GM19023 (cell line): ENCODE data around the gene RALGPS1.
A peak's percentile ranks its signal among the peaks of the same experiment; 100 is the strongest.

ENCODE experiments used
- ATAC-seq: cut with Tn5 transposase; IDR thresholded peaks from one replicate; pipeline ENCODE4 v1.9.1; 2021; ENCODE audit warnings: mild to moderate bottlenecking, moderate library complexity; ENCODE audit not compliant: unreplicated experiment

RALGPS1 gene

GRCh38 chr9:127233989-127234388 lies 319.4 kb downstream of the RALGPS1 start:
- ATAC-seq = no peak

GRCh38 chr9:127237801-127238200 lies 323.2 kb downstream of the RALGPS1 start:
- no peak for ATAC-seq

- ATAC-seq = no peak
Measured at GRCh38 chr9:127241354-127241753, 326.8 kb downstream of the RALGPS1 start.

- peak; percentile 100 for ATAC-seq
Measured at GRCh38 chr9:127244609-127245601, 330.3 kb downstream of the RALGPS1 start.

GRCh38 chr9:127245637-127246164 lies 331.1 kb downstream of the RALGPS1 start:
- no peak for ATAC-seq

GRCh38 chr9:127248241-127248640 lies 333.7 kb downstream of the RALGPS1 start:
- no peak for ATAC-seq

- ATAC-seq = no peak
Measured at GRCh38 chr9:127249877-127250276, 335.3 kb downstream of the RALGPS1 start.

GRCh38 chr9:127250896-127251391 lies 336.4 kb downstream of the RALGPS1 start:
- ATAC-seq = no peak

GRCh38 chr9:127252410-127253318 lies 338.1 kb downstream of the RALGPS1 start:
- no peak for ATAC-seq

- ATAC-seq = no peak
Measured at GRCh38 chr9:127253446-127253845, 338.9 kb downstream of the RALGPS1 start.

- ATAC-seq = no peak
Measured at GRCh38 chr9:127255692-127256091, 341.1 kb downstream of the RALGPS1 start.

GRCh38 chr9:127256324-127256723 lies 341.7 kb downstream of the RALGPS1 start:
- no peak for ATAC-seq

GRCh38 chr9:127258606-127259471 lies 344.3 kb downstream of the RALGPS1 start:
- no peak for ATAC-seq

GRCh38 chr9:127262602-127263001 lies 348.0 kb downstream of the RALGPS1 start:
- ATAC-seq = no peak

- no peak for ATAC-seq
Measured at GRCh38 chr9:127263237-127263636, 348.7 kb downstream of the RALGPS1 start.

- no peak for ATAC-seq
Measured at GRCh38 chr9:127263664-127264063, 349.1 kb downstream of the RALGPS1 start.

GRCh38 chr9:127264462-127265219 lies 350.1 kb downstream of the RALGPS1 start, which contains the start of gene GARNL3:
Gene GARNL3, plus strand, starts transcription at chr9:127264774. Its CDS starts 104 bp downstream, at chr9:127264878.
- no peak for ATAC-seq

GRCh38 chr9:127267793-127268525 lies 353.4 kb downstream of the RALGPS1 start:
- ATAC-seq = no peak
